K562 (cell line): ENCODE data around the gene ASCC1. TPM values are rescaled to one million over a fixed set of nuclear protein-coding genes. Genes with fewer than 3 reads are reported as not detected.
A peak's percentile ranks its signal among the peaks of the same experiment; 100 is the strongest.

ENCODE experiments used
- CHD4 ChIP-seq: fragments of 200-600 bp; sonication (generic); IDR thresholded peaks from 3 replicates; pipeline ENCODE4 v1.6.1; 2012; ENCODE audit warnings: low read depth, mild to moderate bottlenecking, mixed read lengths, low read length, inconsistent platforms; ENCODE audit not compliant: insufficient read depth, insufficient replicate concordance, poor library complexity, severe bottlenecking
- E2F6 ChIP-seq, 2 experiments: IDR thresholded peaks; 2 replicates each; pipeline ENCODE4 v1.6.1; 2011; ENCODE audit warnings: borderline replicate concordance in 1 of 2, control low read depth in 1 of 2, low read depth in 1 of 2, low read length in 1 of 2, mild to moderate bottlenecking in 1 of 2, mixed read lengths in 1 of 2, moderate library complexity in 1 of 2; ENCODE audit not compliant: insufficient read depth in 1 of 2, insufficient read length in 1 of 2, poor library complexity in 1 of 2, severe bottlenecking in 1 of 2; ENCODE audit errors: extremely low read depth in 1 of 2
- ELF1 ChIP-seq: fragments of 200-800 bp; sonication (Bioruptor generic); IDR thresholded peaks from 2 replicates; pipeline ENCODE4 v1.6.1; 2016; ENCODE audit warnings: missing genetic modification characterization, missing compliant biosample characterization
- JUN ChIP-seq, 2 experiments: sonication (generic) in 1 of 2; formaldehyde crosslinking in 1 of 2; IDR thresholded peaks; 2 replicates each; pipeline versions ENCODE4 v1.6.1 to v1.8.0; 2012 to 2022; ENCODE audit warnings: borderline replicate concordance in 2 of 2, mild to moderate bottlenecking in 2 of 2, improper control_type of control experiment in 1 of 2, low read depth in 1 of 2, low read length in 1 of 2, missing genetic modification reagents in 1 of 2
- NR3C1 ChIP-seq: sonication (generic); formaldehyde crosslinking; IDR thresholded peaks from 2 replicates; pipeline ENCODE4 v1.8.1; 2022; ENCODE audit warnings: missing genetic modification reagents
- POLR3G ChIP-seq: IDR thresholded peaks from 2 replicates; pipeline ENCODE4 v1.6.1; 2011; ENCODE audit not compliant: insufficient read length, insufficient replicate concordance; ENCODE audit errors: extremely low read depth
- SIN3B ChIP-seq: fragments of 450-650 bp; IDR thresholded peaks from 2 replicates; pipeline ENCODE4 v1.6.1; 2017; ENCODE audit warnings: low read depth, mild to moderate bottlenecking, moderate library complexity
- TCF7L2 ChIP-seq: fragments of 150-350 bp; IDR thresholded peaks from 2 replicates; pipeline ENCODE4 v1.6.1; 2016; ENCODE audit warnings: low read depth, mild to moderate bottlenecking, low read length, moderate library complexity
- TRIM24 ChIP-seq, 2 experiments: fragments of 450-650 bp; IDR thresholded peaks; 2 replicates each; pipeline ENCODE4 v1.6.1; 2016
- ZBTB11 ChIP-seq, 3 experiments: fragments of 200-800 bp in 1 of 3; fragments of 250-450 bp in 1 of 3; fragments of 450-650 bp in 1 of 3; sonication (Bioruptor Pico) in 1 of 3; sonication (Bioruptor generic) in 1 of 3; formaldehyde crosslinking in 1 of 3; IDR thresholded peaks; 2 replicates each; pipeline versions ENCODE4 v1.6.1 to v1.8.0; 2016 to 2022; ENCODE audit warnings: mild to moderate bottlenecking in 2 of 3, missing genetic modification characterization in 2 of 3, missing compliant biosample characterization in 1 of 3, moderate library complexity in 1 of 3
- ZBTB17 ChIP-seq: fragments of 450-650 bp; formaldehyde crosslinking; IDR thresholded peaks from 2 replicates; pipeline ENCODE4 v1.4.0; 2020; ENCODE audit warnings: mild to moderate bottlenecking
- ZNF24 ChIP-seq: fragments of 450-650 bp; IDR thresholded peaks from 2 replicates; pipeline ENCODE4 v1.6.1; 2016
- ZNF274 ChIP-seq: IDR thresholded peaks from 2 replicates; pipeline ENCODE4 v1.6.1; 2011; ENCODE audit warnings: low read depth, mild to moderate bottlenecking, low read length, moderate library complexity, borderline replicate concordance
- ZNF707 ChIP-seq: fragments of 250-450 bp; sonication (Bioruptor Pico); conservative IDR thresholded peaks from 2 replicates; pipeline ENCODE4 v1.8.0; 2022; ENCODE audit warnings: inconsistent platforms, mild to moderate bottlenecking, moderate library complexity
- polyA plus RNA-seq, 8 experiments: library from polyadenylated mRNA; depleted of rRNA in 4 of 8; stranded (reverse) in 5 of 8; unstranded in 3 of 8; fragments of >200 nt; fragmentation: Nextera tagmentation in 2 of 8; fragmentation: Illumina TruSeq in 1 of 8; extraction: Ambion mirVana in 2 of 8; extraction: Trizol in 1 of 8; gene quantifications; 2 replicates each; pipeline versions ENCODE4 v1.2.1 to v1.2.3, GENCODE V29; 2011 to 2014; ENCODE audit warnings: inconsistent platforms in 1 of 8, missing spikeins in 1 of 8
- total RNA-seq, 7 experiments: library from RNA; depleted of rRNA in 6 of 7; stranded (reverse); fragments of >200 nt in 6 of 7; fragmentation: Illumina TruSeq in 2 of 7; extraction: Trizol in 2 of 7; gene quantifications; 2 replicates each; pipeline versions ENCODE4 v1.2.1 to v1.2.3, GENCODE V29; 2011 to 2021; ENCODE audit warnings: low replicate concordance in 1 of 7

Gene ASCC1
- total and polyA plus RNA-seq, 9 of the 15 experiments (the other 6 are each of a cell fraction or from before 2014, with no cell fraction given) = 31.7 to 73.3 (median 52.8) TPM

- TF ChIP-seq ZBTB11 (CRISPR knock-in tag; IDR thresholded peaks at IDR 0.05) (peak in 1 of 3 experiments; percentile 58; a peak in 1 of 6 replicates), POLR3G (no peak), TRIM24 (IDR thresholded peaks at IDR 0.05) (peak in 1 of 2 experiments; percentile 73; a peak in 1 of 4 replicates), JUN (IDR thresholded peaks at IDR 0.05; ENCODE audit: borderline replicate concordance, low read depth, low read length) (peak; percentile 71), JUN (CRISPR knock-in tag; IDR thresholded peaks at IDR 0.05; ENCODE audit: borderline replicate concordance) (no peak), NR3C1 (CRISPR knock-in tag) (0 out of 2 replicates have a peak, but pooled peaks have one; percentile 30), ZNF274 (no peak; the same call in 1 of the 2 replicates), SIN3B (peak; percentile 59; the same call in 1 of the 2 replicates), E2F6 (IDR thresholded peaks at IDR 0.05; ENCODE audit: borderline replicate concordance in 1 of 2, extremely low read depth in 1 of 2, insufficient read depth in 1 of 2, insufficient read length in 1 of 2, low read depth in 1 of 2, low read length in 1 of 2, poor library complexity in 1 of 2, severe bottlenecking in 1 of 2) (peak; percentile 78 to 83), CHD4 (no peak), ELF1 (tag) (peak; percentile 66; the same call in 1 of the 2 replicates), ZBTB17 (CRISPR knock-in tag) (peak; percentile 85), TCF7L2 (0 out of 2 replicates have a peak, but pooled peaks have one; percentile 11), ZNF24 (peak; percentile 91), ZNF707 (CRISPR knock-in tag) (no peak)
- TF ChIP-seq, all 486 proteins: peak for 192
These were observed at the start of gene ASCC1, which contains the start of gene ANAPC16 (continued) for GRCh38 chr10:72215611-72216549.
